SKM-1 treated with dmso at 0.1 percent for 144 hours (cell line): ENCODE results near the gene CST3.
A peak's percentile ranks its signal among the peaks of the same experiment; 100 is the strongest.
"Not testable (repeated sequence)": the region's sequence is repeated elsewhere in the genome, so short reads cannot be mapped to it uniquely, and the experiment has no call there.

Experiments used
- DNase-seq: peaks from one replicate; lab custom pipeline; 2025; ENCODE audit not compliant: unreplicated experiment; lab: John Stamatoyannopoulos, UW

The CST3 gene

DNA sequence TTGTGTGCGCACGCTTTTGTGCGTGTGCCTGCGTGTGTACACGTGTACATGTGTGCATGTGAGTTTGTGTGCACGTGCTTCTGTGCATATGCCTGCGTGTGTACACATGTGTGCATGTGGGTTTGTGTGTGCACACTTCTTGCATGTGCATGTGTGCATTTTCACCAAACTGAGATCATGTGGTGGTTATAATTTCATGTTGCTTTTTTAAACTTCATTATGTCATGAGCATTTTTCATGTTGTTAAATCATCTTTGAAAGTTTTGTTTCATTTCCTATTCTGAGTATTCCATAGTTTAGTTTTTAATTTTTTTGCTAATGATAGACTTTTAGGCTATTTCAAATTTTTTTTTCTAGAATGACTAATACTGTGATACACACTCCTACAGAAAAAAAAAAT is 6.4 kb upstream of the CST3 start:
- no peak for DNase-seq

DNA sequence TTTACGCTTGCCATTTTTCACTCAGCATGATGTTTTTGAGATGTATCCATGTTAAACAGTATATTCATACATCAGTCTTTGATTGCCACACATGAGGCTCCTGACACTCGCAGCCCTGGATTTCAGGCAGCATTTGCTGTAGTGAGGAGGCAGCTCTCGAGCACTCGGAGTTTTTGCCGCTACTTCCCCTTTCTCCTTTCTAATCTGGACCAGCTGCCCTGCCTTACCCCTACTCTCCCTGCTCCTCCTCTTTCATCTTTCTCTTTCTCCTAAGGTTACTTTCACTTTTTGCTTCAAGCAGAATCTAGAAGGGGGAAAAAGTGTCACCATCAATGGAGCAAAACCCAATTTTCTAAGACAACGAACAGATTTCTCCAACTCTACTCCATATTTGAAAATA is 5.9 kb upstream of the CST3 start:
- DNase-seq, result peak; percentile 68

DNA sequence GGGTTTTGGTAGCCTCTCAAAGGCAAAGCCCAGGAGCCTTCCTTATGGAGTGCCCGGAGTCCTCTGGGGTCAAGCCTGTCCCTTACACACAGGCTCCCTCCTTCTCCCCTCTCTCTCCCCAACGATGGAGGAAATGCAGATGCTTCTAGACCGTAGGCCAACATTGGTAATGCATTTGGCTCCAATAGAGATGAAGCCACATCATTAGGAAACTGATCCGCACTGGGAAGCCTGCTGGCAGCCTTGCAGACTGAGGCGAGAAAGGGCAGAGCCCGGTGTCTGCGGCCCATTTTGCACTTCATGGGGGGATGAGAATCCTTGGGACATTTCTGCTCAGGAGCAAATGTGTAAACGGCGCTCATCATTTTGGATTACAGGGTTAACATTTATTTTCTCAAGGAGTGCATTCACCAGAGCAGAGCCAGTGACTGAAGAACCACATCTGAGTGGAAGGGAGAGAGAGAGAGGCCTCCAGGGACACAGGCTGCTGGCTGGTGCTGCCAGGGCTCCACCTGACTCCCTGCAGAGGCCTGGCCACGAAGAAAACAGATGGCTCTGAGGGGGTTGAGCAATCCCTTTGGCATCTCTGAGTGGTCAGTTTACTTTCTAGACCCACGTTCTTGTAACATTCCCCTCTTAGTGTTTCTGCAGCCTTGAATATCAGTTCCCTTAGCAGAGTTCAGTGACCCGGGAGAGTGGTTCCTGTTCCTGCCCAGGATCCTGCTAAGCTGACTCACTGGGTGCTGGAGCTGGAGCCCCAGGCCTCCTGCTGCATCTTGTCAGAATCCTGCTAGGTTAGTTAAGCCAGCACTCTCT is 4.4 kb upstream of the CST3 start:
- peak; percentile 24 for DNase-seq

DNA sequence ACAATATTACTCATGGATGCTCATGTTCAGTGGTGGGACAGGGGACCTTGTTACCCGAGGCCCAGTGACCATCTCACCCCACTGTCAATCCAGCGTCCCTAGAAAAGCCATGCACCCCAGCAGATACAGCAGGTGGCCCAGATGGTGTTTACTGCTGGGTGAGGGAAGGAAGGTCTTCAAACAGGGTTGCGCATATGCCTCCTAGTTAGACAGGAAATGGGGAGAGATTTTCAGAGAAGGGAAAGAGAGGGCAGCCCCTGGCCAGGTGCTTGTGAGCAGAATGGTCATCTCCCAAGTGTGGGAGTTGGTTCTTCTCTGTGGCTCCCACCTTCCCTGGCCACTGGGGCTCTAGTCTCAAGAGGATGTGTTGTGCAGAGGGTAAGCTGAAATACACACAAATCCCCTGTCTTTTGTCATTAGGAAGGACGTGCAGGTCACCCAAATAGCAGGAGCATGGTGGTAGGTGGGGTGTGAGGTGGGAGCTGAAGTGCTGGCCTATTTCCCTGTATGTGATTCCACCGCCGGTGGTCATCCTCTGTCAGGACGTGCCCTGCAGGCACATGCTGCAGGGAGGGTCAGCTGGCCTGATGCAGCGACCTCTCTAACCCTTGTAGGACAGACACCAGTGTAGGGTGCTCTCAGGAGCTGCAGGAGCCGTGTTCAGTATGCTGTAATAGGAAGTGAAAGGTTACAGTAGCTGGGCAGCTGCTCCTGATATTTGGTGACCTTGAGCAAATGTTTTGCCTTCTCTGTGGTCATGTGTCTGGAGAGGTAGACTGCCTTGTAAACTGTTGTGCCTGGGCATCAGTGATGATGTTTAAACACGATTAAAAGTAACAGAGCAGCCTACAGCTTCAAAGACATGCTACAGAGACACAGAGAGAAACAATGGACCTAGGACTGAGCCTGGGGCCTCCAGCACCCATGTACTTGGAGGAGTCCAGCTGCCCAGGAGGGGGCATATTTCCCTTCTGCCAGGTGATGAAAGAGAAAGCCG is 3.2 kb upstream of the CST3 start:
- DNase-seq, result no peak

DNA sequence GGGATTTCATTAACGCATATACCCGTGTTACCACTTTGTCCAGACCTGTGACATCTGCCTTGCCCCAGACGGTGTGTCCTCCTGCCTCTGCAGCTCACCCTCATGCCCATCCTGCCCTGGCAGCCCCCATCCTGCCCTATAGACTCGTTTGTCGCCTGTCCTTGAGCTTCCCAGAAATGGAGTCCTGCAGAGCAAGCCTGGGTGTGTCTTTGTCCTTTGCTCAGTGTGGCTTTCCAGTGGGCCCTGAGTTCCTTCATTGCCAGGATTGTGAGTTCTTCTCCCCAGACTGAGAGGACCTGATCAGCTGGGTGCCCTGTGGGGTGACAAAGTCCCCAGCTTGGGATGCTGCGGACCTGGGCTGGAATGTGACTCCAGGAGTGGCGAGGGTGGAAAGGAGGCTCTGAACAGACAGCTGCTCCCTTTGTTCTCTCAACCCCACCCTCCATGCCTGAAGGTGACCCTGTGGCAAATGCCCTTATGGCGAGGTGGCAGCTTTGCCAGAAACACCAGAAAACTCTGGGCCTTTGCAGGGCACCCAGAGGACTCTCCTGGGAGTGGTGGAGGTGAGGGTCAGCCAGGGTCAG is 2.4 kb upstream of the CST3 start:
- no peak for DNase-seq

DNA sequence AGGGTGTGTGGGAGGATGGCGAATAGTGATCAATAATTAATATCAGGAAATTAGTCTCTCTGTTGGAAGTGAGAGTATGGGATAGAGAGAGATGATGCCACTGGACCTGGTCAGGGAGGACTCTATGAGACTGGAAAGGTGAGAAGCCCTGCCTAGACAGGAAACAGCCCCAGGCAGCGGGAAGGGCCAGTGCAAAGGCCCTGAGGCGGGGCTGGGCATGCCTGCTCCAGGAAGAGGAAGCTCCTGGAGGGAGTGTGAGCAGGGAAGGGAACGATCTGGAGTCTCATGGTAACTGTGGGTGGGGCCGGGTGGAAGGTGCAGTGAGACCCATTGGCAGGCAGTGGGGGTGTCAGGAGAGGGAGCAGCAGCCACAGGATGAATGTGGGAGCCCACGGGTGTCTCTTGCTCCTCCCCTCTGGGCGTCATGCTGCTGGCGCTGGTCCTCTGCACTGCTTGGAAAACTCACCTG is 1.8 kb upstream of the CST3 start:
- DNase-seq, result no peak

DNA sequence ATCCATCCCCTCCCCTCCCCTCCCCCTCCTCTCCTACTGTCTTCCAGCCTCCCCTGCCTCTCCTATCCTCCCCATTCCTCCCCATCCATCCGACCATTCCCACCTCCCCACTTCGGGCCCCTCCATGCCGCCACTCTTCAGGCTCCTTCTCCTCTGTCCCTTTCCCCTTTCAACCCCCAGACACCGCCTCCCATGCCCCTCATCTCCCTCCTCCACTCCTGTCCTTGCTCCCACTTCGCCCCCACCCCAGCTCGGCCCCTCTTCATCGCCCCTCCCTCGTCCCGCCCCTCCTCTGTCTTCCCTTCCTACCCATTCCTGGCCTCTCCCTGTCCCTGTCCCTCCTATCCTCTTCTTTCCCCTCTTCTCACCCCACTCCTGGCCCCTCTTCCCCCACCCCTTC is 554 bp upstream of the CST3 start:
- DNase-seq, result no peak

DNA sequence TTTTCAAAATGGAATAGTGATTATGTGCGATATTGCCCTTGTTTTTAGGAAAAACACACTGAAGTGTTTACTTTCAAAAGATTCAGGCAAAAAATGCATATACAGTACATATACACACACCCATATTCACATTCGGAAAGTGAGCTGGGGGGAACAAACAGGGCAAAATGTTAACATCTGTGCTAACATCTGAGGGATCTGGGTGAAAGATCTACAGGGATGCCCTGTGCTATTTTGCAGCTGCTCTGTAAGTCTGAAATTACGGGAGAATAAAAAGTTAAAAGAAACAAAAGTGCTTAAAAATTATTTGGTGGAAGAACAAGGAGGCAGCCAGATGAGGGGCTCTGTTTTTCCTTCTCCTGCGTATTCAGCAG is 860 bp downstream of the CST3 start:
- no peak for DNase-seq

DNA sequence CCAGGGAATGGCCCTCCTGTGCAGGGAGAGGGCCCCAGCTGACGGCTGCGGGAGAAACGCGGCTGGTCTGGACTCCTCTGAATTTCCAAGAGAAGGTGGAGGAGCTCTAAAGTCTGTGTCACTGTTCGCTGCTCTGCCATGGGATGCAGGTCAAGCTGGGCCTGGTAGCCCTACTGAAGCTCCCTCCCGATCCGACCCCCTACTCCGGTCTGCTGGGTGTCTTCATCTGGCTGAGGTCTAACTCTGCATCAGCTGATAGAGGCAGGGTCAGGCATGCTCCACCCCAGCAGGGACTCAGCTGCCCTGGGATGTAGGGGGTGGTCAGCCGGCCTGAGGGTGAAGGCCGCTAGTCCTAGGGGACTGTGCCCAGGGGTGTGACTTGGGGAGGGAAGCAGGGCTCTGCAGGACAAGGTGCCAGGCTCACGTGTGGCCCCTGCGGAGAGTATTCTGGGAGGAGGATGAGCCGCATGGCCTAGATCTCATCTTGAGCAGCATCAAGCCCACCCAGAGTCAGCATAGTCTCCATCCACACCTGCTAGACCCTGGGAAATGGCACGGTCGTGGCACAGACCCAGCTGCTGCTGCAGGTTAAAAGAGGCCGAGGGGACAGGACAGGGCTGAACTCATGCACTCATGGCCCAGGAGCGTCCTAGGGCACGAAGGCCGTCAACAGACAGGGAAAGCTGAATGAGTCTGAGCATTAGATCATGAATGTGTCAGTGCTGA is 1.4 kb downstream of the CST3 start:
- no peak for DNase-seq

DNA sequence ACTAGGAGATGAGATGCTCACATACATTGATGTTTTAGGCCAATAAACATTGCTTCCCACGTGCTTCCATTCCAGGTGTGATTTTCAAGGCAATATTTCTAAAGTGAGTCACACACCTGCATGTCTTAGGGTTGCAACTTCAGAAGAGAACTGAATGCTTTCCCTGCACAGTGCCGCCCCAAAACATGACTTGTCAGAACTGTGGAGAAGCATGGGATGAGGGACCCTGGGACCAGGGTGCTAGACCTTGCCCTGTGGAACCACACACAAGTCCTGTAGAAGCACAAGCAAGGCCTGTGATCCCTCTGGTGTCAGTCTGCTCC is 2.0 kb downstream of the CST3 start:
- not testable (repeated sequence) for DNase-seq

DNA sequence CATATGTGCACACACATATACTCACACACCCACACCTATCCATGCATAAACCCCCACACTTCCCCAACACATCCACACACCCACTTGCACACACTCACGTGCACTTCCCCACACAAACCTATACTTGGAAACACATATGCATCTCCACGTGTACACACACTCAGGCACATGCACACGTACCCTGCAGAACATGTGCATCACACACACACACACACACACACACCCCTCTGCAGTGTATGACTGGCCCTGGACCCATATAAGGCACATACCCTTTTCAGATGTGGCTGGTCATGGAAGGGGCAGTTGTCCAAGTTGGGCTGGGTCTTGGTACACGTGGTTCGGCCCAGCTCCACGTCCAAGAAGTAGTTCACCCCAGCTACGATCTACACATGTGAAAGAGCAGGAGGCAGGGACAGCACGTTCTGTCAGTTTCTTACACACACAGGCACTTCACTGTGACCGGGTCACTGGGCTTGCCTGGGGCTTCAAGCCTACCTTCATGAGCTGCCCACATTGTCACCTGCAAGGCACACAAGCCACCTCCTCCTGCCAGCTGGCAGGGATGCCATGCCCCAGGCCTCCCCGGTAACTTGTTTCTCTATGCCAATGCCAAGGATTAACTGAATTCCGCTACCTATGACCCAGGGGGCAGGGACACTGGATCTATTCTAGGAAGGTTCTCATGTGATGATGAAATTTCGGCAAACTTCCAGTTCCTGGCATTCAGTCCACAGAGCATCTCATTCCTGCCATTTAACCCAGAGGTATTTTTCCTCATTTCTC is 2.6 kb downstream of the CST3 start:
- no peak for DNase-seq

DNA sequence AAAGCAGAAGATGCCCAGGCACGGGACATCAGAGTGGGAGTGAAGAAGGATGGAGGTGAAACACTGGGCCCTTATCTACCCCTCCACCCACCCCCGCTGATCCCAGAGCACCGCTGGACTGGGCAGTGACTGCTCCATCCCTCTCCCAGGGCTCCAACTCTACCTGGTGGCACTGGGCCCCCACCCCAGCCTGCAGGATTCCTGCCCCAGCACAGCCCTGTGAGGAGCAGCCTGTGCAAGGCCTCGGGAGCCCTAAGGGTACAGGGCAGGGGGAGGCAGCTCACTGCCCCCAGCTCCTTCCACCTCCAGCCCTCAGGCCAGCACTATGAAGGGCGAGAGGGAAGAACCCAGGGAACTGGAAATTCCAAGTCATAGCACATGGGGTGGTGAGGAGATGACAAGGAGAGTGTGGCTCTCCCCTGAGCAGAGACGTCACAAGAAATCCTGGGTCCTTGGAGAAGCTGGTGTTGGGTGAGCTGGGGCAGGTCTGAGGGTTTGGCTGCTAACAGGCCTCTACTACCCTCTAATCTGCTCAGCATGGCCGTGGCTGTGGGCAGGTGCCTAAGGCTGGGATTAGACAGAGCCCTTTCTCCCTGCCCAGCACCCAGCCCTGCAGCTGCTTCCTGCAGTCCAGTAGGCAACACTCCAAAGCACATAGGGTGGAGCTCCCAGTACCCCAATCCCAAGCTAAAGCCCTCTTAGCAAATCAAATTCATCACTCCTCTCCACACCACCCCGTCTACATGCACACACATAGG is 3.5 kb downstream of the CST3 start:
- DNase-seq, result no peak

DNA sequence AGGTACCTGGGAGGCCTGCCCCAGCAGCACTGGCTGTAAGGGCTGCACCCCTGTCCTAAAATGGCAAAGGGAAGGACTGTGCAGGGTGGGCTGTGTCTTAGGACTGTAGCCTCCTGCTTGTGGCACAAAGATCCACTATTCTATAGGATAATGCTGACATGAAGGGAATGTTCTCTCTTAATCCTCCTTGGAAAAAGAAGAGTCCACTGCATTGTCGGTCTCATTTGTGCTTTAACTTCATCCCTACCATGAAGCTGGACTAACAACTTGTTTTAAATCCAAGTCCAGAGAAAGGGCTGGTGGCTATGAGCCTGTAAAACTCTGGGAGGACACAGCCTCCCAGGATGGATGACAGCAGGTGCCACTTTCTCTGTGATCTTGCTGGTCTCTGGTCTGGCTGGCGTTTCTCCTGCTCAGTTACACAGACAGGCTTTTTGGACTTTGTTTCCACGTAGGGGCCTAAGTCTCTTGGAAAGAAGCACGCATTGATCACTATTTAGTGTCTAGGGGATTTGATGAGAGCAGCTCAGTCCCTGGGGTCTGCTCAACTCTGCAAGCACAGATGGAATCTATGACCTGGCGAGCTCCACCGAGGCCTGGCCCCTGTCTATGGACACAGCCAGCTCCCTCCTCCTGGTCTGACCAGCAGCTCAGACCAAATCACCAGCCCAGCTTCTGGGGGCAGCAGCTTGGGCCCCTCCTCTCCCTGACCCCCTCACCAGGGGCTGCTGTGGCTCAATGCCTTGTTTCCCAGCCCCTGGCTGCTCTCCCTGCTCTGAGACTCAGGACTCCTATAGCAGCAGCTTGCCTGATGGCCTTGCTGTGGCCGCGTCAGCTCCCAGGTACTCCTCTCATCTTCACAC is 4.8 kb downstream of the CST3 start:
- DNase-seq, result no peak

DNA sequence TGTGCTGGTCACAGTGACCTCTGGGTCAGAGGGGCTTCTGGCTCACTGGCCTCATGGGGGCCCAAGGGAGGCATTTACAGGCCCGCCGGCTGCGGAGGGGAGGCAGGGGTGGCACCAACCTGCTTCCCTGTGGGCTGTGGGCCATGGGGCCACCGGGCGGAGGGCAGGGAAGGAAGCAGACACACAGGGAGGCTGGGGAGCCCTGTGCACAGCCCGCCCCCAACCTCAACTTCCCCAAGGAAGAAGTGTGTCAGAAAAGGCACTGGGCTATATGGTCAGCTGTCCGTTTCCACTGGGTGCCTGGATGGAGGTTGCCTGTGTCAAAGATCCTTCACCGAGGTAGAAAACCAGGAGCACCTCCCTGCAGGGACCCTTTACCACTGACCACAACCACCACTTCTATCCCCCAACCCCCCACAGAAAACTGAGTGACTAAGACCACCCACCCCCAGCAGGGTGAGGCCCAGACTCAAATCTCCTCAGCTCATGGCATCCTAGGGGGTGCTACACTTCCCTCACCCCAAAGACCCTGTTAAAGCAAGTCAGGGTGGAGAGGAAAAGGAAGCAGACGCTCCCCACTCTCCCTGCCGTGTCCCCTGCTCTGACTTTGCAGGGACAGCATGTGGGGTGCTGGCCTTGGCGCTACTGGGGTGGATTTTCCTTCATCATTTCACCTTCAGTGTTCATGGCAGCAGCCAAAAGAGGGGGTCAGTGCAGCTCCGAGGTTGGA is 5.6 kb downstream of the CST3 start:
- no peak for DNase-seq

DNA sequence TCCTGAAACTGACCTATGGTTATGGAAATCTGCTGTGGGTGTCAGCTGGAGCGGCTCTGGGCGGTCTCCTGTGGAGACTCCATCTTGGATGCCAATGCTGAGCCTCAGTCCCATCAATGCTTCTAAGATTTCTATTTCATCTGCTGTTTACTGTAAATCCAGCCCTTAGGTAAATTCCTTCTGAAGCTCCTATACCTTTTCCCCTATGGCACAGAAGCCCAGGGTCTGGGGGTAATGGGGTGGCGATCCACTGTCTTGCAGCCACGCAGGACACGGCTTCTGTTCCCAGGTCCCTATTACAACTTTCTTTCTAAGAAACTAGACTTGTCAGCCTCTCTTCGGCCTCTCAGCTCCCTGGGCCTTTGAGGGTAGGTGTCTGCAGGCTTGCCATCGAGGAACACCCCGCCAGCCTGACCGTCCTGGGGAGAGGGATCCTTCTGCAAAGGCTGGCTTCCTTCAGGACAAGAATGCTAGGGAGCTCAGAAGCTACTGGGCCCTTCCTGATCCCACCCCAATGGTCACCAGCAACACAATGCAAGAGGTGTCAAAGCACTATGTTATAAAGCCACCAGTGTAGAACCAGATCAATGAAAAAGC is 6.4 kb downstream of the CST3 start:
- DNase-seq, result no peak

DNA sequence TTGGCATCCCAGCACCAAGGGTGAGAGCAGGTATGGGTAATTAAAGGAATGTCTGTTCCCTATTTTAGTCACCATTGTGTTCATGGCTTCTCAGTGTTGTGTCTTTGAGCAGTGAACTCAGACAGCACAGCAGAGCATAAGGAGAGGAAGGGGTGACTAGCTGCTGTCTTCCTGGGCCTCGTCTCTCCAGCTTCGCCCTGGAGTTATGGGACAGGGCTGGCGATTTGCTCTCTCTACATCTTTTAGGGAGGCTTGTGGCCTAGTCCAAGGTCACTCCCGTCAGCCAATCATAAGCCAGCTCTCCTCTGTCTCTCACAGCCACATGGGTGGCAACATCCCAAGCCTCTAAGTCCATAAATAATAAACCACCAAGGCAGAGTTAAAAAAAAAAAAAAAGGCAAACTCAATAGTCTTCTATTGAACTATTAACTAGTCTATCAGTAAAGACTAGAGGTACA is 7.3 kb downstream of the CST3 start:
- DNase-seq, result no peak

DNA sequence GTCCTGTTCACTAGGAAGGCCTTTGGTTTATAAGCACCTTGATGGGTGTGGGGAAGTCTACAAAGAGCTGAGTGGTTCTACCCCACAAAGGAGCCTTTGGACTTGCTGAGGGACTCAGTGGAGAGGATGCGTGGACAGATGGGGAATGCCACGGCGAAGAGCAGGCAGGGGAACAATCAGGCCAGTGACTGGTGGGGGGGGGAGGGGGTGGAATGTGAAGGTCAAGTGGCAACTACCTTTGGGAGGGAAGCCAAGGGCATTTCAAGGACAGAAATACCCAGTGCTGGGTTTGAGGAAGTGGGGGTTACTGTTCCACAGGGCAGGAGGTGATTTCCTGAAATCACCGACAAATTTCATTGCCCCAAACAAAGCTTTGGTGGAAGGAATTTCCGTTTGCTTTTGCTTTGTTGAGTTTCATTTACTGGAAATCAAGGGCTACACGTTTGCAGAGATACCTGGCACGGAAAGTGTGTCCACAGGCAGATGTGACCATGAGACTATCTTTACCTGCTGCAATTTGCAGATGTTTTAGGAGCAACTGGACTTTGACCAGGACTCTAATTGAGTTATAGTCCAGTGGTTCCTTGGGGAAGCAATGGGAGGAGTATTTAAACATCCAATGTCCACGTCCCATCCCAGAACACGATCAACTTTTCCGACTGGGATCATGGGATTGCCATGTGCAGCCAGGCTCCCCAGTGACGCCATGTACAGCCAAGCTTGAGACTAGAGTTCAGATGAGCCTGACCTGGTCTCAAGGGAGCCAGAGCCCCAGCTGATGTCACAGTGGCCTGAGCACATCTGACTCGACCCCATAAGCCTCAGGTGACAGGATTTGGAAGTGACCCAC is 8.0 kb downstream of the CST3 start:
- DNase-seq, result no peak
